Gastroesophageal sphincter (tissue), 4 donors: ENCODE measurements around the gene TAF1. TPM values are rescaled to one million over a fixed set of nuclear protein-coding genes. Genes with fewer than 3 reads are reported as not detected.
"Not testable (repeated sequence)": the region's sequence is repeated elsewhere in the genome, so short reads cannot be mapped to it uniquely, and the experiment has no call there.

ENCODE experiments used
- ATAC-seq: fragments of 150-250 bp; one replicate; pipeline ENCODE4 v1.9.1; 2016; ENCODE audit warnings: mild to moderate bottlenecking, moderate library complexity
- H3K27ac ChIP-seq, 4 donors: fragments of 200-600 bp; sonication (generic) in 3 of 4; 1 replicate in 3 of 4; 2 replicates in 1 of 4; pipeline ENCODE4 v1.5.1; 2016 to 2019
- H3K27me3 ChIP-seq: fragments of 200-600 bp; sonication (generic); one replicate; pipeline ENCODE4 v1.5.1; 2019
- H3K36me3 ChIP-seq, 2 donors: fragments of 200-600 bp; sonication (generic); one replicate each; pipeline ENCODE4 v1.5.1; 2019; ENCODE audit warnings: control low read depth in 1 of 2
- H3K4me1 ChIP-seq, 3 donors: fragments of 200-600 bp; sonication (generic); 1 replicate in 2 of 3; 2 replicates in 1 of 3; pipeline ENCODE4 v1.5.1; 2016 to 2019; ENCODE audit warnings: control low read depth in 2 of 3
- H3K4me3 ChIP-seq, 2 donors: fragments of 200-600 bp; sonication (generic); one replicate each; pipeline ENCODE4 v1.5.1; 2019; ENCODE audit warnings: mild to moderate bottlenecking in 1 of 2, moderate library complexity in 1 of 2
- H3K9me3 ChIP-seq, 3 donors: fragments of 200-600 bp; sonication (generic); one replicate each; pipeline ENCODE4 v1.5.1; 2017 to 2019; ENCODE audit warnings: control low read depth in 2 of 3
- CTCF ChIP-seq, 4 experiments: fragments of 200-600 bp in 2 of 4; fragments of 450-650 bp in 2 of 4; sonication (generic) in 1 of 4; IDR thresholded peaks; one replicate each; pipeline ENCODE4 v1.5.1; 2017 to 2019; ENCODE audit warnings: antibody characterized with exemption in 4 of 4, mild to moderate bottlenecking in 2 of 4, moderate library complexity in 2 of 4
- EP300 ChIP-seq: sonication (generic); formaldehyde crosslinking; IDR thresholded peaks from one replicate; pipeline ENCODE4 v1.6.1; 2017; ENCODE audit warnings: antibody characterized with exemption, mild to moderate bottlenecking
- POLR2A ChIP-seq, 2 donors: fragments of 450-650 bp; IDR thresholded peaks; one replicate each; pipeline ENCODE4 v1.6.1; 2017; ENCODE audit warnings: antibody characterized with exemption in 2 of 2, mild to moderate bottlenecking in 2 of 2, moderate library complexity in 1 of 2
- POLR2AphosphoS5 ChIP-seq: sonication (generic); formaldehyde crosslinking; IDR thresholded peaks from one replicate; pipeline ENCODE4 v1.6.1; 2017; ENCODE audit warnings: antibody characterized with exemption
- WGBS, 2 donors: methylation state at CpG; one replicate each; pipeline ENCODE4 v1.1.5; 2018; ENCODE audit warnings: low coverage in 1 of 2; 5-methylcytosine and 5-hydroxymethylcytosine counted together
- total RNA-seq, 4 donors: library from RNA; depleted of rRNA; stranded (reverse); fragments of >200 nt; gene quantifications; one replicate each; pipeline ENCODE4 v1.1.0, GENCODE V29; 2016

The TAF1 gene
- total RNA-seq, 4 donors from 2014 or later: 32.1 to 64.1 (median 56.2) TPM

GRCh38 chrX:71439896-71440295 lies 73.7 kb downstream of the TAF1 start:
- no peak overlapping the region for H3K4me3 ChIP-seq
- no peak for ATAC-seq
- H3K4me1 ChIP-seq: no peaks in the 10 kb centered on the region
- H3K27ac ChIP-seq: no peak overlapping the region
- peaks cover 0 to 38% of the 10 kb centered on the region in 2 donors for H3K36me3 ChIP-seq
- no peaks in the 10 kb centered on the region for H3K9me3 ChIP-seq
- WGBS, 2 donors: 77 to 87% methylated on average over 3 of the region's 3 CpGs
- TF ChIP-seq POLR2A (IDR thresholded peaks at IDR 0.05): no peak
- no peaks in the 10 kb centered on the region for H3K27me3 ChIP-seq

GRCh38 chrX:71440401-71440800 lies 74.2 kb downstream of the TAF1 start:
- Histone ChIP-seq H3K9me3 (no peaks in the 10 kb centered on the region), H3K4me1 (no peaks in the 10 kb centered on the region), H3K27ac (no peak overlapping the region), H3K36me3 (peaks cover 0 to 41% of the 10 kb centered on the region in 2 donors), H3K4me3 (no peak overlapping the region), H3K27me3 (no peaks in the 10 kb centered on the region)
- TF ChIP-seq POLR2A (IDR thresholded peaks at IDR 0.05) (no peak), POLR2AphosphoS5 (no peak), CTCF (IDR thresholded peaks at IDR 0.05) (no peak), EP300 (no peak)
- WGBS, 2 donors: 79 to 81% methylated on average over 4 of the region's 4 CpGs
- no peak for ATAC-seq

GRCh38 chrX:71441809-71442208 lies 75.7 kb downstream of the TAF1 start:
- WGBS, 2 donors: 100% methylated on average over 1 of the region's 2 CpGs; no CpG with 5 or more reads in 1 of the 2 donors
- H3K9me3 ChIP-seq, ATAC-seq, H3K27me3 ChIP-seq, H3K4me1 ChIP-seq, H3K27ac ChIP-seq, H3K4me3 ChIP-seq: not testable (repeated sequence)
- peaks cover 0 to 42% of the 10 kb centered on the region in 2 donors for H3K36me3 ChIP-seq

- H3K9me3 ChIP-seq: no peaks in the 10 kb centered on the region
- no peak overlapping the region for H3K4me3 ChIP-seq
- H3K27ac ChIP-seq: no peak overlapping the region
- TF ChIP-seq EP300 (no peak), CTCF (IDR thresholded peaks at IDR 0.05) (no peak), POLR2AphosphoS5 (no peak), POLR2A (IDR thresholded peaks at IDR 0.05) (no peak)
- no peaks in the 10 kb centered on the region for H3K27me3 ChIP-seq
- H3K4me1 ChIP-seq: no peaks in the 10 kb centered on the region
- no peak for ATAC-seq
- H3K36me3 ChIP-seq: peaks cover 0 to 63% of the 10 kb centered on the region in 2 donors
- WGBS, 2 donors: 86 to 100% methylated on average over 2 of the region's 2 CpGs
Observed at GRCh38 chrX:71450433-71451106, 84.4 kb downstream of the TAF1 start.

GRCh38 chrX:71451518-71451917 lies 85.4 kb downstream of the TAF1 start:
- peaks cover 0 to 72% of the 10 kb centered on the region in 2 donors for H3K36me3 ChIP-seq
- H3K4me1 ChIP-seq, H3K27me3 ChIP-seq, ATAC-seq, H3K27ac ChIP-seq, H3K9me3 ChIP-seq, H3K4me3 ChIP-seq: not testable (repeated sequence)
- no CpG with 5 or more reads among the region's 6 CpGs for WGBS, 2 donors

GRCh38 chrX:71453056-71453455 lies 86.9 kb downstream of the TAF1 start:
- no peaks in the 10 kb centered on the region for H3K27me3 ChIP-seq
- TF ChIP-seq EP300: no peak
- no peak for TF ChIP-seq POLR2AphosphoS5
- no peak for TF ChIP-seq CTCF (IDR thresholded peaks at IDR 0.05)
- no peak for TF ChIP-seq POLR2A (IDR thresholded peaks at IDR 0.05)
- no peak overlapping the region for H3K27ac ChIP-seq
- H3K4me1 ChIP-seq: no peaks in the 10 kb centered on the region
- H3K4me3 ChIP-seq: no peak overlapping the region
- H3K9me3 ChIP-seq: no peaks in the 10 kb centered on the region
- H3K36me3 ChIP-seq: peaks cover 0 to 75% of the 10 kb centered on the region in 2 donors
- 92 to 93% methylated on average over 2 of the region's 4 CpGs for WGBS, 2 donors
- no peak for ATAC-seq
